Measurements from ENCODE around the gene C10orf143. TPM values are rescaled to one million over a fixed set of nuclear protein-coding genes. Genes with fewer than 3 reads are reported as not detected.
A peak's percentile ranks its signal among the peaks of the same experiment; 100 is the strongest.
"Not testable (repeated sequence)": the region's sequence is repeated elsewhere in the genome, so short reads cannot be mapped to it uniquely, and the experiment has no call there.

C10orf143 gene
- total RNA-seq, 3 donors from 2014 or later (not counting 1 experiment from before 2014, with no cell fraction given), result 7.1 to 10.9 (median 8.2) TPM

DNA sequence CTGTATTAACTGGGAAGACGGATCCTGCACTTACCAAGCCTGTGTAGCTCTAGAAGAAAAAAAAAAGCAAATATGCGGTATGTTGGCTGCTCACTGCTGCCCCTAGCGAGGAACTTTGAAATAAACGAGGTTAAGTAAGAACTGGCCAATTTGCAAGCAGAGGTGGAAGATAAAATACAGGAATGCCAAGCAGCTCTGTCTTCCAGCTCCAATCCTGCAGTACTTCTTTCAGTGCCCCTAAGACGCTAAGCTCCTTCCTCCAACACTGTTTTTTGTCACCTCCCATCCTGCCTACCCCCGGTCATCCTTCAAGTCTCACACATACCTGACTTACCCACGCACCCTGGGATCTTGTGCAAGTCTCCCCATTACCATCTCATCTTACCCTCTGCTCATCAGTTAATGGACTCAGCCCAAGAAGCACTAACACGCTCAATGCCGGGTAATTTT, 809 bp downstream of the C10orf143 start:
- no peak for ATAC-seq
- DNase-seq, result peak; percentile 67 to 93
- no peaks in the 10 kb centered on the region for H3K9me3 ChIP-seq (ENCODE audit: control insufficient read depth, insufficient read depth, low read length)
- H3K27me3 Mint-ChIP-seq (ENCODE audit: low read depth in 2 of 2), result no peaks in the 10 kb centered on the region
- intact Hi-C loops (cut with micrococcal nuclease), result loop anchor here (2.0 to 10.0 kb wide), 2 partner anchors 205 to 643 kb away; partner anchors contain the start of gene MGMT
- no peaks in the 10 kb centered on the region for H3K27me3 ChIP-seq (ENCODE audit: control insufficient read depth, insufficient read depth, low read length)
- H3K36me3 ChIP-seq (ENCODE audit: control insufficient read depth, insufficient read depth, low read length), result no peaks in the 10 kb centered on the region
- peak overlapping the region; percentile 96 to 97 for H3K27ac Mint-ChIP-seq
- H3K4me1 ChIP-seq (ENCODE audit: control insufficient read depth, insufficient read depth, low read length), result peaks cover 24% of the 10 kb centered on the region
- WGBS (ENCODE audit: insufficient coverage), result under 1% methylated on average over 9 of the region's 9 CpGs
- H3K4me3 ChIP-seq (ENCODE audit: low read length), result peak overlapping the region; percentile 76
- peak overlapping the region; percentile 93 for H3K4me3 Mint-ChIP-seq
- peak overlapping the region; percentile 91 for H3K27ac ChIP-seq (ENCODE audit: low read length)
- no peaks in the 10 kb centered on the region for H3K36me3 Mint-ChIP-seq
- TF ChIP-seq, protein P1, sequence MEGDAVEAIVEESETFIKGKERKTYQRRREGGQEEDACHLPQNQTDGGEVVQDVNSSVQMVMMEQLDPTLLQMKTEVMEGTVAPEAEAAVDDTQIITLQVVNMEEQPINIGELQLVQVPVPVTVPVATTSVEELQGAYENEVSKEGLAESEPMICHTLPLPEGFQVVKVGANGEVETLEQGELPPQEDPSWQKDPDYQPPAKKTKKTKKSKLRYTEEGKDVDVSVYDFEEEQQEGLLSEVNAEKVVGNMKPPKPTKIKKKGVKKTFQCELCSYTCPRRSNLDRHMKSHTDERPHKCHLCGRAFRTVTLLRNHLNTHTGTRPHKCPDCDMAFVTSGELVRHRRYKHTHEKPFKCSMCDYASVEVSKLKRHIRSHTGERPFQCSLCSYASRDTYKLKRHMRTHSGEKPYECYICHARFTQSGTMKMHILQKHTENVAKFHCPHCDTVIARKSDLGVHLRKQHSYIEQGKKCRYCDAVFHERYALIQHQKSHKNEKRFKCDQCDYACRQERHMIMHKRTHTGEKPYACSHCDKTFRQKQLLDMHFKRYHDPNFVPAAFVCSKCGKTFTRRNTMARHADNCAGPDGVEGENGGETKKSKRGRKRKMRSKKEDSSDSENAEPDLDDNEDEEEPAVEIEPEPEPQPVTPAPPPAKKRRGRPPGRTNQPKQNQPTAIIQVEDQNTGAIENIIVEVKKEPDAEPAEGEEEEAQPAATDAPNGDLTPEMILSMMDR (IDR thresholded peaks at IDR 0.05), result peak; percentile 87
- H3K4me1 Mint-ChIP-seq, result peaks cover 28 to 35% of the 10 kb centered on the region in 2 donors
- no peaks in the 10 kb centered on the region for H3K9me3 Mint-ChIP-seq

DNA sequence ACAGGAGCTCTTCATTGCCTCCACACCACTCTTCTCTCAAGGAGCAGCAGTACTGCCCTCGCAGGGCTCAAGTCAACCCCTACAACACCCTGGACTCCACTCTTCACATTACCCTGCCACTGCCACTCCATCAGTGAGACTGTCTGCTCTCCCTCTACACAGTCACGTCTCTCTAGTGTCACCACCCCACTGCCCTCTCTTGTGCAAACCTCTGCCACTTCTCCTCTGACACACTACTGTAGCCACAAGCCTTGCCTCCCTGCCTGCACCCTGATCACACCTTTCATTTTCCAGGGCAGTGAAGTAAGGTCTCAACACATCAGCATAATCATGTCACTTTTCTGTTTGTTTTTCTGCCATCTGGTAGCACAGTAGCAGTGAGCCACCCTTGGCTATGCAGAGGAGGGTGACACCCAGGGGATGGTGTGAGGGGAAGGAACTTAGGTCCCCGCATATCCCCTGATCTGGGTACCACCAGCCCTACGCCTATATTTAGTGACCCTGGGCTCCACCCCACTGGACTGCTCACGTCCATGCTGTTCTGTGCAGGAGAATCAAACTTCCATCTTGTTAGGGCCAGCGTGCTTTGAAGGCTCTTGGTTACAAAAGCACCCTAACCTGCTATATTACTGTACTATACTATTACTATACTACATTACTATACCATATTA, 1.6 kb downstream of the C10orf143 start:
- 56% methylated on average over 6 of the region's 6 CpGs for WGBS (ENCODE audit: insufficient coverage)
- H3K4me1 Mint-ChIP-seq, result peaks cover 28 to 35% of the 10 kb centered on the region in 2 donors
- Histone ChIP-seq H3K4me3 (ENCODE audit: low read length) (no peak overlapping the region), H3K27ac (ENCODE audit: low read length) (no peak overlapping the region), H3K9me3 (ENCODE audit: control insufficient read depth, insufficient read depth, low read length) (no peaks in the 10 kb centered on the region), H3K27me3 (ENCODE audit: control insufficient read depth, insufficient read depth, low read length) (no peaks in the 10 kb centered on the region), H3K36me3 (ENCODE audit: control insufficient read depth, insufficient read depth, low read length) (no peaks in the 10 kb centered on the region), H3K4me1 (ENCODE audit: control insufficient read depth, insufficient read depth, low read length) (peaks cover 24% of the 10 kb centered on the region)
- intact Hi-C loops (cut with micrococcal nuclease), result loop anchor here (10.0 kb wide), 1 partner anchor 204 kb away; no protein-coding TSS in a partner anchor
- H3K9me3 Mint-ChIP-seq, result no peaks in the 10 kb centered on the region
- ATAC-seq, result no peak
- no peaks in the 10 kb centered on the region for H3K36me3 Mint-ChIP-seq
- peak overlapping the region; percentile 19 for H3K4me3 Mint-ChIP-seq
- peak in 1 of 2 donors; percentile 9 for DNase-seq
- H3K27ac Mint-ChIP-seq, result peak overlapping the region; percentile 96 to 97
- no peaks in the 10 kb centered on the region for H3K27me3 Mint-ChIP-seq (ENCODE audit: low read depth in 2 of 2)
- TF ChIP-seq, protein P1 (IDR thresholded peaks at IDR 0.05), result no peak

DNA sequence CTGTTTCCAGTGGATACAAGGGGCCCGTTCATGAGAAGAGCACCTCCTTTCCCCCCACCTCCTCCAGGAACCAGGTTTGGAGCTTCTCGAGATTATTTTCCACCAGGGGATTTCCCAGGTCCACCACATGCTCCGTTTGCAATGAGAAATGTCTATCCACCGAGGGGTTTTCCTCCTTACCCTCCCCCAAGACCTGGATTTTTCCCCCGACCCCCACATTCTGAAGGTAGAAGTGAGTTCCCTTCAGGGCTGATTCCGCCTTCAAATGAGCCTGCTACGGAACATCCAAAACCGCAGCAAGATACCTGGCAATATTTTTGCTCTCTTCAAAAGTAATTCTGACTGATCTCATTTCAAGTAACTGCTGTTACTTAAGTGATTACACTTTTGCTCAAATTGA, 2.5 kb downstream of the C10orf143 start:
- intact Hi-C loops (cut with micrococcal nuclease), result loop anchor here (10.0 kb wide), 1 partner anchor 203 kb away; no protein-coding TSS in a partner anchor
- WGBS (ENCODE audit: insufficient coverage), result 81% methylated on average over 7 of the region's 8 CpGs
- H3K4me1 Mint-ChIP-seq, result peaks cover 28 to 33% of the 10 kb centered on the region in 2 donors
- H3K36me3 Mint-ChIP-seq; H3K27ac Mint-ChIP-seq; H3K9me3 ChIP-seq (ENCODE audit: control insufficient read depth, insufficient read depth, low read length); H3K27ac ChIP-seq (ENCODE audit: low read length); ATAC-seq; H3K36me3 ChIP-seq (ENCODE audit: control insufficient read depth, insufficient read depth, low read length); H3K9me3 Mint-ChIP-seq; H3K4me3 Mint-ChIP-seq; H3K27me3 Mint-ChIP-seq (ENCODE audit: low read depth in 2 of 2); H3K4me3 ChIP-seq (ENCODE audit: low read length); H3K27me3 ChIP-seq (ENCODE audit: control insufficient read depth, insufficient read depth, low read length): not testable (repeated sequence)
- DNase-seq, result peak in 1 of 2 donors; percentile 23
- peaks cover 24% of the 10 kb centered on the region for H3K4me1 ChIP-seq (ENCODE audit: control insufficient read depth, insufficient read depth, low read length)

DNA sequence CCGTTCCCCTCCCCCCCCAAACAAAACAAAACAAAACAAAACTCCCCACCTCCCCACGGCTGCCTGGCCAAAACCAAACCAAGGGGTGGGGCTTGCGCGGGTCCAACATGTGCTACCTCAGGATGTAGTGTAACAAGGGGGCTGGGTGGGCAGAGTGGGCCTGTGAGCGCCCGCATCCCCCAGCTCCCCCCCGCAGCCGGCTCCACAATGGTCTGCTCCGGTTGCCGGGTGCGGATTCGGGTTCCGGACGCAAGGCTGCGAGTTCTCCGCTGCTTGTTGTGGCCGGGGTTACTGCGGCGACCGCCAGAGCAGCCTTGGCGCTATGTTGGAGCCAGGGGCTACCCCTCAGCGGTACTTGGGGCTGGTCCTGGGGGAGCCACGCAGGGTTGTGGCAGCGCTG, 4.9 kb downstream of the C10orf143 start:
- no peaks in the 10 kb centered on the region for H3K27me3 Mint-ChIP-seq (ENCODE audit: low read depth in 2 of 2)
- H3K4me1 ChIP-seq (ENCODE audit: control insufficient read depth, insufficient read depth, low read length), result peaks cover 16% of the 10 kb centered on the region
- DNase-seq (no peak), ATAC-seq (no peak)
- H3K27ac ChIP-seq (ENCODE audit: low read length), result no peak overlapping the region
- H3K4me3 ChIP-seq (ENCODE audit: low read length), result no peak overlapping the region
- intact Hi-C loops (cut with micrococcal nuclease), result loop anchor here (10.0 kb wide), 1 partner anchor 201 kb away; no protein-coding TSS in a partner anchor
- 95% methylated on average over 23 of the region's 24 CpGs for WGBS (ENCODE audit: insufficient coverage)
- H3K9me3 Mint-ChIP-seq, result no peaks in the 10 kb centered on the region
- H3K36me3 Mint-ChIP-seq, result no peaks in the 10 kb centered on the region
- peaks cover 17 to 18% of the 10 kb centered on the region in 2 donors for H3K4me1 Mint-ChIP-seq
- no peaks in the 10 kb centered on the region for H3K27me3 ChIP-seq (ENCODE audit: control insufficient read depth, insufficient read depth, low read length)
- TF ChIP-seq, protein P1 (IDR thresholded peaks at IDR 0.05), result no peak
- no peaks in the 10 kb centered on the region for H3K9me3 ChIP-seq (ENCODE audit: control insufficient read depth, insufficient read depth, low read length)
- no peaks in the 10 kb centered on the region for H3K36me3 ChIP-seq (ENCODE audit: control insufficient read depth, insufficient read depth, low read length)
- no peak overlapping the region for H3K27ac Mint-ChIP-seq
- no peak overlapping the region for H3K4me3 Mint-ChIP-seq

Data from natural killer cell (primary cell).